Stimulated activated CD4-positive, alpha-beta T cell treated with anti-CD3 and anti-CD28 coated beads, Interleukin-1b, Interleukin-23, amount 100 ng/mL, for 4 hours (primary cell): ENCODE data around the gene KLHL41.
A peak's percentile ranks its signal among the peaks of the same experiment; 100 is the strongest.
"Not testable (repeated sequence)": the region's sequence is repeated elsewhere in the genome, so short reads cannot be mapped to it uniquely, and the experiment has no call there.

ENCODE experiments used
- DNase-seq, 2 donors: peaks; one replicate each; pipeline ENCODE4 v3.0.0-alpha.2; 2020; ENCODE audit warnings: low read depth in 2 of 2

Gene KLHL41

DNA sequence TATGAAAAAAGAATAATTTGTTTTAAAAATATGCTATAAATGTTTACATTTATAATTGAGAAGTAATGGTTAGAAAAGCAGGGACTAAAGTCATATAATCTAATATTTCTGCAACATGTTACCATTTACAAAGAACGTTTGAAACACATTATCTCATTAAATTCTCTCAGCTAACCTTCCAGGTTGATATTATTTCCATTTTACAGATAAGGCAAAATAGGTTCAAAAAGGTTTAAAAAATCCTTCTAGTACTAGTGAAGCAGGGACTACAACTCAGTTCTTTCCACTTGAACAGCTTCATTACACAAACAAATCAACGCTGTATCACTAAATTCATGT is 63.3 kb downstream of the KLHL41 start:
- DNase-seq, result no peak

DNA sequence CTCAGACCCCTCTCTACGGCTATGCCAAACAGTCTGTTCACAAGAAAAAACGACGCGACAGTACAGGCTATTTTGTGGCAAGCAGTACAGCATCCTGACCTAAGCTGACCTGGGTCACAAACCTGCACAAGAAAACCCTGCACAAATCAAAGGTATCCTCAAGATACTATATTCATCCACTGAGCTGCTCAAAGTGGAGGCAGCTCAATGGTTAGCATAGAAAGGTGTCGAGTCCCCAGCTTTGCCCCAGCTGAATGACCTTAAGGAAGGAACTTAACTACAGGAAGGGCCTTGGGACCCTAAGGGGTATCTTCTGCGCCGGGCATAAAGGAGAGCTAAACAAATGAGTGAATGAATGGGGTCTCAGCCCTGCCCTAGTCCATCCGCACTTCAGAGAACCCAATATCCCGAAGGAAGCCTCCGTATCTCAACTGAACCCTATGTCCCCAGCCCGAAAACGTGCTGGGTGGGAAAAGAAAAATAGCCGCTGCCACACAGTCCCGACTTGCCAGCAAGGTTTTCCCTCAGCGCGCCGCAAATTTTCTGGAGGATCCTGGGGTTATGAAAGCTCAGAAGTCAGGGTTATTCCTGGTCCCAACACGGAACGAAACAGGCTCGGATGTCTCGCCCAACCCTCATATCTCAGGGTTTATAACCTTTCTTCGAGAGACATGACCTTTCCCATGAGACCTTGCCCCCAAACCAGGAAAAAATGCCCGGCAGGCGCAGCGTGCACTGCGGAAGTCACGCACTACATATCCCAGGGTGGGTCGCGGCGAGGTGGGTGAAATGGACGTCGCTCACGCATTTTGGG is 63.9 kb downstream of the KLHL41 start, which contains the start of gene FASTKD1:
Gene FASTKD1 (minus strand): TSS at position 706 of the 814 bp plus-strand sequence. CDS start 1,836 bp downstream, outside the sequence.
- DNase-seq, result peak; percentile 76 to 78

DNA sequence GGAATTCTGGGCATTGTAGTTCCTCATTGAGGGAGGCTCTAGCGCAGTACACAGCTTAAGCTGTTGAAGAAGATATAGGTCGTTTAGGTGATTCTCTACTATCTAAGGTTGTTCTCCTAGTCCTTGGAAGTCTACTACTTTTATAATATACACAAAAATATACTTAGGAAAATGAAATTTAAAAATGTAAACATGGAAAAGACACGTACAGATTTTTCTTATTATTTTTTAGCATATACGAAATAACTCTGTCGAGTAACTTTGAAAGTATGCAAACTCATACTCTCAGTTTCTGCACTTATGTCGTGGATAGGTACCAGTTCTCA is 64.4 kb downstream of the KLHL41 start:
- DNase-seq, result no peak

GRCh38 chr2:169574539-169574938 is 65.0 kb downstream of the KLHL41 start:
- DNase-seq, result not testable (repeated sequence)

GRCh38 chr2:169575264-169575663 is 65.8 kb downstream of the KLHL41 start:
- not testable (repeated sequence) for DNase-seq
